HG02642 (cell line): ENCODE data around the gene MINDY4.
"Not testable (repeated sequence)": the region's sequence is repeated elsewhere in the genome, so short reads cannot be mapped to it uniquely, and the experiment has no call there.

ENCODE experiments used
- ATAC-seq: cut with Tn5 transposase; IDR thresholded peaks from one replicate; pipeline ENCODE4 v1.9.1; 2021; ENCODE audit warnings: mild to moderate bottlenecking; ENCODE audit not compliant: unreplicated experiment, poor library complexity

MINDY4 gene

DNA sequence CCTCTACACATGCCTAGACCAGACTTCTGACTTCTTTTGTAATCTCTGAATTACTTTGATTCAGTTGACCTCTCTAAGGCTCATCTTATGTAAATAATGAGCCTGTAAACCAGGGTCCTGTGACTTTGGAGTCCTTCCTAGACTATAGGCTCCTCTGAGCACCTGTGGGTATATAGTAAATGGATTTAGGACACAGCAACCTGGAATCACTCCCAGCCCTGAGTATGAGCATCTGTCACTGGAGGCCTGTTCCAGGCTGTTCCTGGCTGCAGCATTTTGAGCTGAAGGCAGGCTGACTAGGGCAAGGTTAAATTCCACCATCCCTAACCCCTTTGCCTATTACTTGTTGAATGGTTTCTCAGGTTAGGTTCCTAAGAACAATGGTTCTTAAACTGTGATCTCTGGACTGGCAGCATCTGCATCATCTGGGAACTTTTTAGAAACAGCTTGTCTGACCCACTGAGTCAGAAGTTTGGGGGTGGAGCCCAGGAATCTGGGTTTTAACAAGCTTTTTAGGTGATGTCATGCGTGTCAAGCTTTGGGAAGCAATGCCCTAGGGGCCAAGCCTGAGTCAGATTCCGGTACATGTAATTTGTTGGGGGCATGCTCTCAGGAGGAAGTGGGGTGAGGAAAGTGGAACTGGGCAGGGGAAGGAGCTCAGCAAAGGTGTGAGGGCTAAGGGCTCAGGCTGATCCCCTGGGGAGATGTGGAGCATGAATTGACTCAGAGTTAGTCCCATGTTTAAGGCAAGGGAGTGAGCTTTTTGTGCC is 28.2 kb downstream of the MINDY4 start:
- peak; percentile 74 for ATAC-seq

DNA sequence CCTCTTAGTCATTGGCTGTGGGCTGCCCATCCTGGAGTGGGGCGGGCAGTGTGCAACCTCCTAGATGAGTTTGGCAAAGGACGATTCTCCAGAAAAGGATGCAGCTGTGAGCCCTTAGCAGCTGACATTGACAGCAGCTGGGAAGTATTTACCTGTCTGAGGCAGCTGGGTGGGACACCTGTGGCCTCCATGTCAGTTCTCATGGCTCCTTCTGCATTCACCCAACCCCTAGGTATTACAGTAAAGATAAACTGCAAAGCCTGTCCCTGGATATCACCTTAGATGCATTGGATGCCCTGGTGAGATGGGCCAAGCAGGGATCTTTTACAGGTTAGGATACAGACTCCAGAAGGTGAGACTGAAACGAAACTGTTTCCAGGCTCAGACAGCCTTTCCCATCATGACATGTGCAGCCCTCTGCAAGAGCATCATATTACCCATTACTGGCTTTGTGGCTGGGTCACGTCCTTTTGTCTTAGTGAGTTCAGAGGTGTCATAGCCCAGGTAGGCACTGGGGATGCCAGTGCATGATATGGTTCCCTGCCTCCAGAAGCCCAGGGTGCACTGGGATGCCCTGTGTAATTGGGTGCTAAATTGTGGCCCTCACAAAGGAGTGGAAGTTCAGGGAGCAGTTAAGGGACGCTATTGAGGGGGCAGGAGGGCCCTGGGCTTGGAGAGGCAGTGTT is 28.9 kb downstream of the MINDY4 start:
- no peak for ATAC-seq

DNA sequence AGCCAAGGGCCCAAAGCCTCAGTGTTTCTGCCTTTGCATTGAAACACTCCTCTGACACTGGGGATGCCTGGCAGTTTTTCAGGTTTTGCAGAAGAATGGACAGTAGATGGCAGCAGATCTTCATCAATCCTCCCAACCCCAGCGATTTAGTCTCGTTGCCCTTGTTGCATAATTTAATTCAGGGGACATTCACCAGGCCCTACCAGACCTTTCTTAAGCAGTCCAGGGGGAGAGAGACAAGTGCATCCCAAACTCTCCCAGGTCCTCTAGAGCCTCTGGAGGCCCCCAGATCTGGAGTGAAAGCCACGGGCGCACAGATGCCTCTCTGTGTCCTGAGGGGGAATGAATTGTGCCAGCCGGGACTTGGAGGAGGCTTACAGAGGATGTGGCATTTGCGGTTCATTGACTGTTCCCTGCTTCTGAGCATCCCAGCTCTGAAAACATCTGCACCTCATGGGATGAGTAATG is 29.6 kb downstream of the MINDY4 start:
- ATAC-seq = no peak

DNA sequence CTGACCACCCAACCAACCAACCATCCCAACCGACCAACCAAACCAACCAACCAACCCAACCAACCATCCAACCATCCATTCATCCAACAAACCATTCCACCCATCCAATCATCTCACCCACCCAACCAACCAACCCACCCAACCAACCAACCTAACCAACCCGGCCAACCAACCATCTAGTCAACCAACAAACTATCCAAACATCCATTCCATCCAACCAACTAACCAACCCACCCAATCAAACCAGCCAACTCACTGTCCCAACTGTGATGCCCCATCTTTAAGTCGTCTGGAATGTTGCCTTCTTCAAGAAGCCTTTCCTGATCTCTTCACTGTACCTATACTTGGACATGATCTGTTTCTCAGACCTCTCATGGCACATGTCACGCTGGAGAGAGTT is 31.6 kb downstream of the MINDY4 start:
- ATAC-seq = no peak

DNA sequence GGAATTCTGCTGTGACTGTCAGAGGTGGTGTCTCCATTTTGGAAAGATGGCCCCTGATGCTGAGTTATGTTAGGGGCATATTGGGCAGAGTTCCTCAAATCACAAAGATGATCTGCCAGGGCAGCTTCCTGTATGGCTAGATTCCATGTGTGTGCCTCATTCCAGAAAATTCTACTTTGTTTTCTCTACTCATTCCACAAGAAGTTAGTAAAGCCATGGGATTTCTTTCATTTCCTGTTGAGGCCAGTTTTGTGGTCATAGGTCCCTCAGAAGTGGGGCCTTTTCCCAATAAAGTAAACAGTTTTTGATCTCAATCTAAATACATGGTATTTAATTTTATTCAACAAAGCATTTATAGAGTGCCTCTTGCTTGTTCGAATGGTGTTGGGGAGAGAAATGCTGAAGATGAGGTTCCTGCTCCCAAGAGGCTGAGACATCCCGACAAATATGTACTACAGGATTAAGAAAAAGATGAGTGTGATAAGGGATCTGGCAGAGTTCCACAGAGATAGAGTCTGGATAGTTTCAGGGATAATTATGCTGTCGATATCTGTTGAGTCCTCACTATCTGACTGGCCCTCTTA is 33.0 kb downstream of the MINDY4 start:
- ATAC-seq = no peak

DNA sequence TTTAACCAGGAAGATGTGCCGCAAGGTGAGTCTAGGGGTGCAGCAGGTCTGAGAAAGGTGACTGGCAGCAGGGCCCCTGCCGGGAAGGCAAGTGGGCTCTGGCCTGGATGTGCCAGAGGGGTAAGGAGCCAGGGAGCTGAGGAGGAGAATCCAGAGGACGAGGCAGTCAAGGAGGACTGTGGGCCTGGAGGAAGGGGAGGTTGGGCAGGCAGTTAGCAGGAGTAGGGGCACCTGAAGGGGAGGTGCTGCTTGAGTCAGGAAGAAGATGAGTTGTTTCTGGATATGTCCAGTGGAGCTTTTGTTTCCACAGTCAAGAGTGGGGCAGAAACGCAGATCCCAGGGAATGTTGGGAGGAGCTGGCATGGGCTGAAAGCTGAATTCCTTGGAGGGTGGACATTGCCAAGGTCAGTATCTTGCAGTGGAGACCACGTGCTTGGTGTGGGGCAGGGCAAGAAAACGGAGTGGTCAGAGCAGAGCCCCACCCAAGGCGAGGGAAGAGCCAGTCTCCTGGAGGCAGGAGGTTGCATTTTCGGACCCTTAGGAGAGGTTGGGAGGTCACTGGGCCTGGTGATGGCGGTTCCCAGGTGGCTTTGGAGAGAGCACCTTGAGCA is 34.0 kb downstream of the MINDY4 start:
- no peak for ATAC-seq

DNA sequence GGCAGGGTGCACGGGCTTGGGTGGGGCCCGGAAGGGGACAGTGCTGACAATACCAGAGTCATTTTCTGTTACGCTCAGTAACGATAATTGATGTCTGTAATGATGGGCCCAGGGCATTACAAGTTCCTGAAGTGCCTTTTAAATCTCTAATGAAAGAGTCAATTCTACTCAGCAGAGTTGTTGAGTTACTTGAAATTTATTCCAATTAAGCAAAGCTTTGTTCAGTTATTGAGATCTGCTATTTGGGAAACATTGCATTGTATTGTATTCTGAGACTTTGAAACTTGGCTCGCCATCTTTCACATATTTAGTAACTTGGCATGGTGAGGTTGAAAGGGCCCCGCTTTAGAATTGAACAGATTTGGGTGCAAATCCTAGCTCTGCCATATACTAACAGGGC is 34.7 kb downstream of the MINDY4 start:
- ATAC-seq = no peak

DNA sequence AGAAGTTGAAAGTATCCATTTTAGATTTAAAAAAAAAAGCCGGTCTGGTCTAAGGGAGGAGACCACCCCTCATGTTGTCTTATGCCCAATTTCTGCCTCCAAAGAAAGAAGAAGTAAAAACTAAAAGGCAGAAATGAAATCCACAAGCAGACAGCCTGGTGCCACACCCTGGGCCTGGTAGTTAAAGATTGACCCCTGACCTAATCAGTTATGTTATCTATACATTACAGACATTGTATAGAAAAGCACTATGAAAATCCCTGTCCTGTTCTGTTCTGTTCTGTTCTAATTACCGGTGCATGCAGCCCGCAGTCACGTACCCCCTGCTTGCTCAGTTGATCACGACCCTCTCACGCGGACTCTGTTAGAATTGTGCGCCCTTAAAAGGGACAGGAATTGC is 36.3 kb downstream of the MINDY4 start:
- ATAC-seq = not testable (repeated sequence)

DNA sequence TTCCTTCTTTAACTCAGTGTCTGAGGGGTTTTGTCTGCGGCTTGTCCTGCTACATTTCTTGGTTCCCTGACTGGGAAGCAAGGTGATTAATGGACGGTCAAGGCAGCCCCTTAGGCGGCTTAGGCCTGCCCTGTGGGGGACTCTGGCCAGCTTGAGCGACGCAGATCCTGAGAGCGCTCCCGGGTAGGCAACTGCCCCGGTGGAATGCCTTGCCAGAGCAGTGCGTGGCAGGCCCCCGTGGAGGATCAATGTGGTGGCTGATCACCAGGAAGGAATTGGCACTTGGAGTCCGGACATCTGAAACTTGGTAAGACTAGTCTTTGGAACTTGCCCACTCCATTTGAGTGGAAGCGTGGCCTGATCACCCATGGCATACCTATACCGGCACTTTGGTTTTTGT is 36.7 kb downstream of the MINDY4 start:
- ATAC-seq = not testable (repeated sequence)

DNA sequence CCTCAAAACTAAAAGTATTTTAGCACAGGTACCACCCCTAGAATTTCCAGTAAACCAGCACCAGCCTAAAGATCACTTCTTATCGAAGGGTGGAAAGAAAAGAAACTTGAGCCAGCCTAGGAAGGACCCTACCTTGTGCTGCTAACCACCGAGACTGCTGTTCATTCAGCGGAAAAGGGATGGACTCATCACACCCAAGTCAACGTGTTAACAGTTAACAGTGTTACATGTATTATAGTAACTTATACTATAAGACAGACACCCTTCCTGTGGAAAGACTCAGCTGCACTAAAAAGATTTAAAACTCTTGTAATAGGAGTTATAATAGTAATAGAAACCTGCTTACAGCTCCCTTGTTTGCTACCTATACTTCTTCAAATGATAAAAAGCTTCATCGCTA is 39.8 kb downstream of the MINDY4 start:
- no peak for ATAC-seq

DNA sequence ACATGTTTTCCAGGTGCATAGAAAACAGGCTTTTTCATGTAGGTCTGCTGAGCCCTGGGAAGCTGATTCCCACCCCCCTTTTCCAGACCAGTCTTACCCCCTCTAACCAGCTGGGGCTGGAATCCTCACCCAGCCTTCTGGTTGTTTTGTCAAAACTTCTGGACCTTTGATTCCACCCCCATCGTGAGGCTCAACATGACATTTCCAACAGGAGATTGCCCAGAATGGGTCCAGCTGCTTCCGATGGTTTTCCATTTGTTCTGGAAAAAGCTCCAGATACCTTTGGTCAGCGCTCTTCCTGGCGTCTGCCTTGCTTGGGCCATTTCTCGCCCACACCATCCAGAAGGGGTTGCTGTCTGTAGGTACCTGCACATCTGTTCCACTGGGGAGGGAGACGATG is 41.5 kb downstream of the MINDY4 start:
- ATAC-seq = no peak

DNA sequence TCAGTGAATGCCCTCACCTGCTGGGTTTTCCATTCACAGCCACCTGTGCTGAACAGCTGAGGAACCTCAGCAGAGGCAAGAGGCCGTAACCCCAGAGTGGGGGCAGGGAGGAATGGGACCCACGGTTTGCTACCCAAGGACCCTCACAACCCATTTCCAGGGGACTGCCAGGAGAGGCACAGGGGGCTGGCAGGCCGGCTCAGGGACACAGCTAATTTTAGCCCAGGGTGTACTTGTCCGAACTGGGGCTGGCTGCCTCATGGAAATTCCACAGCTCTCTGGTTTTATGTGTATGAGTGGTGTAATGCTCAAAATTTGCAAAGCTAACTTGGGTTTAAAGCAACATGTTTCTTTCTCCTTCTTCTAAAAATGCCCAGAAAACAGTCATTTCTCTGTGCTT is 42.2 kb downstream of the MINDY4 start:
- no peak for ATAC-seq

DNA sequence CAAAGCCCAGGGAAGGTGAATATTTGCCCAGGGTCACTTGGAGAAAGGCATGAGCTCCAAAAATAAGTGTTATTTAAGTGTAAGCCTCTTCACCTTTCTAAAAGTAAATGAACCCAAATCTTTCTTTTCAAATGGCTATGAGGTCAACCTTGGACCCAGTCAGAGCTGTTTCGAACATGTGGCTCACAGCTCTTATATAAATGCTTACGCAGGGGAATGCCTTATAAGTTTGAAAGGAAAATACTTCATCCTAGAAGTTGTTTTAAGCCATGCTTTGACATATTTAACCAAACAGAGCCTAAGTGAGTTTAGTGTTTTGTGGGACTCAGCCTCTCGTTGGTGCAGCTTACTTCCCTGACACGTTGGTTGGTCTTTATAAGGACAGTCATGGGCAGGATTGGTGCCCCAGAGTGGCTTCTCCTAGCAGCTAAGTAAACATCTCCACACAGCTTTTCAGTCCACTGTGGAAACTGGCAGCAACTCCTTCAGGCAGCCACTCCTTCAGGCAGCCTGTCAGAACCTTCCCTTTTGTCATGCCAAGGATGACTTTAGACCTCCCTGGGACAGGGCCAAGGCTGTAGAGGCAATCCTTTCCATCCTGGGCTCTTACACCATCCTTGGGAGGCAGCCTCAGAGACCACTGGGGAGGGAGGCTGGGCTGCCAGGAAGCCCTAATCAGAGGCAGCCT is 43.6 kb downstream of the MINDY4 start:
- no peak for ATAC-seq

DNA sequence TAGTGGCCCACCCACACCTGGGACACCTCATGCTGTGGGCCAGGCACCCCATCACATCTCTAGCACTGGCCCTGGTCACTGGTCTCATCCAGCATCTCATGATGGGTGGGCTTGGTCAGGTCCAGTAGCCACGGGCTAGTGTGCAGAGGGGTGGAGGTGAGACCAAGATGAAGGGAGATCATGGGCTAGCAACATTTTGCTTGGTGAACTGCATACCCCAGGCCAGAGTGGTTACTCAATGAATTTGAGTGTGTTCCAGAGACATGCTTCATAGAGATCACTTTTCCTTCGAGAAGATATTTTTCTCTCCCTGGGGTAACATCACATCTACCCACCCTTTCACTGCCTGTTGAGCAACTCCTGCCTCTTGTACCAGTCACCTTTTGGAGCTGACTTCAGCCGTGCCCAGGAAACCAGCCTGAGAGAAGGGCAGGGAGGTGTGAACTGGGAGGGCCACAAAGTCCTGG is 44.2 kb downstream of the MINDY4 start:
- ATAC-seq = no peak

DNA sequence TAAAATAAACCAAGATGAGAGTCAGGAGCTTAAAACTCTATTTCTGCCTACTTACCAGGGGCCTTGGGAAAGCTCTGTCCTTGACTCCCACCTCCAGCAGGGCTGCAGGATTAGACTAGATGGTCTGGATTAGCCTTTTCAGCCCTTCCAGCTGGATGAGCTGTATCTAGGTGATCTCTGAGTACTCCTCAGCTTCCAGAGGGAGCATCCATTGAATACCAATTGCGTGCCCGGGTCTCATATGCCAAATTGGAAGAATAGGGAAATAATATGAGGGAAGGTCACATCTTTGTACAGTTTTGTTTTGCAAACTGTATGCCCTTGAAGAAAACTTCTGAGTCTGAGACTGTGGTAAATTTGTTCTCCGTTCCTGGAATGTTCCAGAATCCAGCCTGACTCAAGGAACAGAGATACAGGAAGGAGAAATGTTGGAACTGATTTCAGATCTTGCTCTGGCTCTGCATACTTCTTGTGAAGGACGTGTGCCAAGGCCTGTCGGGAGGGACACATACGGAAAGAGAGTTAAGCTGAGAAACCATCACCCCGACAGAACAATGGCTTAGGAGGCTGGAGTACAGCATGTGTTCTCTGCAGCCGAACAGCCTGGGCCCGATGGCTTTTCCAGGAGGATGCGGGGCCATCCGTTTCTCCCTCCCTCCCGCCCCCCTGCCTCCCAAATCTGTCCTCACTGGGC is 44.9 kb downstream of the MINDY4 start:
- ATAC-seq = no peak

DNA sequence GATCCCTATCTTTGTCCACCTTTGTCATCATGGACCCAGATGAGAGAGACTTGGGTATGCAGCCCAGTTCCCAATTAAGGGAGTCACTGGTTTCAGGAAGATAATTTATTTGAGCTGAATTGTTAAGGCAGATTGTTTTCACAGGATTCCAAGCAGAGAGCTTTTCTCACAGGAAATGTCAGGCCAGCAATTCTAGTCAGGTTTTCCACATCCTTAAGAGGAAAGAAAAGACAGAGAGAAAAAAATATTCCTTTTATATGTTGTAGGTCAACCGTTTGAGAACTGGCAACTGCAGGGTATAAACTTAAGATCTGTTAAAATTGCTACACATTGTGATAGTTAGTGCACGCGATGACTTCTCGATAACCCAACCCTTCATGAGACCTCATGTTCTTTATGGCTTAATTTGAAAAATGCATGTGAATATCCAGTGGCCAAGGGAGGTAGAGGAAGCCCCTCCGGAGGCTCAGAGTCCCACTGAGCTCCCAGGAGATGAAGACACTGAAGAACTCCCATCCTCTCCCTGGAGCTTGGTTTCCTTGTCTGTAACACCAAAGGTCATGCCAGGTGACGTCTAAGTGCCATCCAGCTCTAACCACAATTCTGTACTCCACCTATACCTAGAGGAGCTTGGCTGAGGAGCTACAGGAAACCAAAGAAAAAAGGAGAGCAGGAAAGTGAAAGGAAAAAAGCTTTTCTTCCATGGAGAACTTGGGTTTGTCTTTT is 45.6 kb downstream of the MINDY4 start:
- no peak for ATAC-seq

DNA sequence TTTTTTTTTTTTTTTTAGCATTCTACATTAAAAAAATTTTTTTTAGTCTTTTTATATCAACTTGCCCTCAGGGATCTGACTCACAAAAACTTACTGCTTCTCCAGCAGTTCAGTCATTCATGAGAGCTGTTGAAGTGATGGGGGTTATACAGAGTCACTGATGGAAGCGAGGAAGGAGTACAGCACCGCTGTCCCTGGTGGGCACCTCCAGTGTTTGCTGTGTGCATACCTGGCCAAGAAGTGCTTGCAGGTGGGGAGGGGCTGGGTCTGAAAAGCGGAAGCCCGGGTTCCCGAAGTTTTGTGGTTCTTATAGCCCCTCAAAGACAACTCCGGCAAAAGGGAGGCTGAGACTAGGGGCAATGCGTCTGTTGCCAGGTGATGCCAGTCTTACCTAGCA is 46.2 kb downstream of the MINDY4 start:
- no peak for ATAC-seq

DNA sequence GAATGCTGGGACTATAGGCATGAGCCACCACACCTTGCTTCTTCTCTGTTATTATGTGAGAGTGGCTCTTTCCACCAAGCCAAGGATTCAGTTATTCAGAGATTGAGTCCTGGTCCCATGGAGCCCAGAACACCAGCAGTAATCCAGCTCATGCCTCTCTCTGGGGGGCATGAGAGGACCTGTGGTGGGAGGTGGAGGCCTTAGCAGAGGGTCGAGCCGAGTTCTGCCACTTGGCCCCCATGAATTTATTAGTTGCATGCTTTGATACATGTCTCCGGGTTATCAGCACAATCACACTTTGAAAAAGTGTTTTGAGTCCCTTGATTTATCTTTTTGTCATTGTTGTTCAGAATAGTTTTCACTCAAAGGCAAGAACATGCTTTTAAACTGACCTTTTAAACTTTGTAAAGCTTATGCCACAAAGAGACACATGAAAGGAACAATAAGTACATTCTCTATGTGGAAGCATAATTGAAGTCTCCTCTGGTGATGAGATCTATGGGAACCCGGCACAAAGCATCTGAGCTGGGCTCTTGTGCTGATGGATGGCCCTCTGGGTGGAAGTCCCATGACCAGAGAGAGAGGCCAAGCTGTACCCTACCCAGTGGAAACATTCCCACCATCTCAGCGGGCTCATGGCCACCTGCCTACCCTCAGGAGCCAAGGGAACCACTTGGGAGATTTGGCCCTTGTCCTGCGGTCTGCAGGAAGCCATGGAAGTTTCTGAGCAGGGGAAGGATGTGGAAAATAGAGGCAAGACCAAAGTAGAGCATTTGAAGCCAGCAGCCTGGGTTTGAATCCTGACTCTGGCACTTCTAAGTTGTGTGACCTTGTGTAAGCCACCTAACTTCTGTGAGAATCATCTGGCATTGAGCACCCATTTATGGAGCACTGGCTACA is 53.9 kb downstream of the MINDY4 start:
- ATAC-seq = no peak
